22Rv1 (cell line): ENCODE data around the gene KCNC4.

Source experiments
- CTCF ChIP-seq: fragments of 450-650 bp; IDR thresholded peaks from 2 replicates; pipeline ENCODE4 v1.5.1; 2017; ENCODE audit warnings: mild to moderate bottlenecking
- ZFX ChIP-seq: fragments of 450-650 bp; IDR thresholded peaks from 2 replicates; pipeline ENCODE4 v1.6.1; 2017; ENCODE audit warnings: antibody characterized with exemption, borderline replicate concordance

GRCh38 chr1:110186558-110186957 lies 23.6 kb upstream of the KCNC4 start:
- no peak for TF ChIP-seq CTCF
- TF ChIP-seq ZFX: no peak
